ENCODE measurements around the gene BICD2.

BICD2 gene

GRCh38 chr9:92759446-92759845 lies 5.2 kb downstream of the BICD2 start:
- DNase-seq (ENCODE audit: low read depth, low spot score) = no peak
- no peak overlapping the region for H3K4me3 ChIP-seq (ENCODE audit: low read depth, low read length)
- no peak for TF ChIP-seq CTCF (IDR thresholded peaks at IDR 0.05; ENCODE audit: low read depth, low read length)
- in situ Hi-C loops (cut with HindIII; ENCODE audit: low sequenced_read_pairs) = no loop called here

GRCh38 chr9:92756792-92757191 lies 7.8 kb downstream of the BICD2 start:
- TF ChIP-seq CTCF (IDR thresholded peaks at IDR 0.05; ENCODE audit: low read depth, low read length) = no peak
- no peak overlapping the region for H3K4me3 ChIP-seq (ENCODE audit: low read depth, low read length)
- in situ Hi-C loops (cut with HindIII; ENCODE audit: low sequenced_read_pairs) = no loop called here
- no peak for DNase-seq (ENCODE audit: low read depth, low spot score)

GRCh38 chr9:92754091-92754745 lies 10.4 kb downstream of the BICD2 start:
- no peak for TF ChIP-seq CTCF (IDR thresholded peaks at IDR 0.05; ENCODE audit: low read depth, low read length)
- in situ Hi-C loops (cut with HindIII; ENCODE audit: low sequenced_read_pairs) = no loop called here
- DNase-seq (ENCODE audit: low read depth, low spot score) = no peak
- H3K4me3 ChIP-seq (ENCODE audit: low read depth, low read length) = no peak overlapping the region

- no peak for TF ChIP-seq CTCF (IDR thresholded peaks at IDR 0.05; ENCODE audit: low read depth, low read length)
- H3K4me3 ChIP-seq (ENCODE audit: low read depth, low read length) = no peak overlapping the region
- DNase-seq (ENCODE audit: low read depth, low spot score) = no peak
- in situ Hi-C loops (cut with HindIII; ENCODE audit: low sequenced_read_pairs) = no loop called here
Measured at GRCh38 chr9:92752812-92753404, 11.7 kb downstream of the BICD2 start.

- H3K4me3 ChIP-seq (ENCODE audit: low read depth, low read length) = no peak overlapping the region
- no peak for DNase-seq (ENCODE audit: low read depth, low spot score)
- in situ Hi-C loops (cut with HindIII; ENCODE audit: low sequenced_read_pairs) = no loop called here
- no peak for TF ChIP-seq CTCF (IDR thresholded peaks at IDR 0.05; ENCODE audit: low read depth, low read length)
Measured at GRCh38 chr9:92749934-92750315, 14.7 kb downstream of the BICD2 start.

- in situ Hi-C loops (cut with HindIII; ENCODE audit: low sequenced_read_pairs) = no loop called here
Measured at GRCh38 chr9:92749071-92749933, 15.3 kb downstream of the BICD2 start.

More at GRCh38 chr9:92749071-92749933, 15.3 kb downstream of the BICD2 start:
- no peak for TF ChIP-seq CTCF (IDR thresholded peaks at IDR 0.05; ENCODE audit: low read depth, low read length)
- H3K4me3 ChIP-seq (ENCODE audit: low read depth, low read length) = no peak overlapping the region
- DNase-seq (ENCODE audit: low read depth, low spot score) = no peak

Measured in astrocyte of the spinal cord (primary cell).